Measurements from ENCODE around the gene ITM2C.
A peak's percentile ranks its signal among the peaks of the same experiment; 100 is the strongest.

The ITM2C gene

DNA sequence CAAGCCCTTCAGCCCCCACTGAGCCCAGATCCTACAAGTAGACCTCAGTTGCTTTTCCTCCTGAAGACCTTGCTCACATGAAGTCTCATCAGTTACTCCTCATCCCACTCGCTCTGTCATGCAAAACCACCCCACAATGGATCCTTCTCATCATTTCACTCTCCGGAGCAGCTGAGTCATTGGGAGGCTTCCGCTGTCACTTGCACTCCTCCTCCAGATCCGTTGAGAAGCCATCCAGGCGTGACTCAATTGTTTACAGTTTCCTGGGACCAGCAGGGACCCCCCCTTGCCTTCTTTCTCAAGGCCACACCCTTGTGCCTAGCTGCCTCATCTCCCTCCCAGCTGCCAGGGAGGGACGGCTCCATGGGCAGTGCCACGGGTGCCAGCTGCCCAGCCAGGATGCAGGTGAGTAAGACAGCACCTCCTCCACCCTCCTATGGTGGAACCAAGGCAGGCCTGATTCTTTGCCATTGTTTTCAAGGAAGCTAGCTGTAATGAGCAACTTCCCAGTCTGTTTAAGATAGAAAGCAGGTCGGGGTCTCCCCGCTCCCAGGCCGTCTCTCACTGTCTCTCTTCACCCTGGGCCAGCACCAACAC is 44.0 kb downstream of the ITM2C start:
- DNase-seq, result peak; percentile 79

DNA sequence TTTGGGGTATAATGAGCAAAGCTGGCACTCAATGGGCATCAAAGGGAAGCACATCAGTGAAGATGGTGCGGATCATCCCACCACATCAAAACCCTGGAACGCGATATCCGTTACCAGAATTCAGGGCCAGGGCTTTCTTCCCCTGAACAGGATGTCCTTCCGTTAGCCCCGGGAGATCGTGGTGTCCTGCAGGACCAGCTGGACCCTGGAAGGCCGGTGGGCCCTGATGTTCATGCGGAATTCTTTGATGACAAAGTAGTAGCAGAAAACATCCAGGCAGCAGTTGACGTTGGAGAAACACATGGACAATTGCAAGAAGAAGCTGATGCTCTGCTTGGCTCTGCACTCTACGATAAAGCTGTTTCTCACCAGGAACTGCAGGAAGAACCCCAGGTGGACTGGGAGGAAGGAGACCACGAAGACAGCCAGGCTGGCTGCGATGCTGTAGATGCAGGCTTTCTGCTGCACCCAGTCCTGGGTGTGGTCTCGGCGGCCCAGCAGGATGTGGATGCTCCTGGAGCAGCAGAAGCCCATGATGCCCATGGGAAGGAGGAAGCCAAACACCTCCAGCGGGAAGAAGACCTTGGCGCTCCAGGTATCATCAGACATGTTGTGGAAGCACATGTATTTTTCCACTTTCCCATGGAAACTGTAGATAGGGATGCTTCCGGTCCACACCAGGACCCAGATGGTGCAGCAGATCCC is 45.3 kb downstream of the ITM2C start:
- peak; percentile 13 for DNase-seq

DNA sequence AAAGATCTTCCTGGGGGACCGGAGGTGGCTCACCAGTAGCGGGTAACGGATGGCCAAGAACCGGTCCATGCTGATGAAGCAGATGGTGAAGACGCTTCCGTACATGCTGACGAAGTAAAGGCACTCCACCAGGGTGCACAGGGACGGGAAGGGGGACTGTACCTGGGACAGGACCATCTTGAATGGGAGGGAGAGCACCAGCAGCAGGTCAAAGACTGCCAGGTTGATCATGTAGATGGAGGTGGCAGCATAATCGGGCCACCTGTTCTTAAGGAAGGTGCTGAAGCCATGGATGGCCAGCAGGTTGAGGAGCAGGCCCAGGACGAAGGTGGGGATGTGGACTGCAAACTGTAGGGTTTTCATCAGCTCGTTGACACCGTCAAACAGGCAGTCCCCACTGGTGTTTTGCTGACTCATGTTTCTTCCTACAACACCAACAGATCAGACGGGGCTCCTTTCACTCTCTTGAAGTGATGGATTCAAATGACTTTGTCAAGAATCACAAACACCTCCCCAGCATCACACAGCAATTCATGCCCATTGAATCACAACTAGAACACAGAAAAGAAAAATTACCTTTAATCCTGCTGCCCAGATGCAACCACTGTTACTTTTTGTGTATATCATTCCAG is 45.9 kb downstream of the ITM2C start:
- DNase-seq, result peak; percentile 17 to 19

DNA sequence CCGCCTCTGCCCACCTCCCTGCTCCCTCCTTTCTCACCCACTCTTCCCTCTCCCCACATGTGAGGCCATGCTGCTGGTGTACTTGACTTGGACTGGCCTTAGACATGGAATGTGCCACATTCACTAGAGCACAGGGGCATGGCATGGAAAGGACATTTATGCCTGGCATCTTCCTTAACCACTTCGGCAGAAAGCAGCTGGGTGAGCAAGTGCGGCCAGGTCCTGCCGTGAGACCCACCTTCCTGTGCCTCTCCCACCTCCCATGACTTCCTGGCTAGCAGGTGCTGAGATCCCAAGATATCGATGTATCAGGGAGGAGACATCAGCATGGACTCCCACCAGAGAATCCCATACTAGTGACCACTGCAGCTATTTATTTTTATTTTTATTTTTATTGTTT is 47.3 kb downstream of the ITM2C start:
- peak; percentile 10 to 11 for DNase-seq

DNA sequence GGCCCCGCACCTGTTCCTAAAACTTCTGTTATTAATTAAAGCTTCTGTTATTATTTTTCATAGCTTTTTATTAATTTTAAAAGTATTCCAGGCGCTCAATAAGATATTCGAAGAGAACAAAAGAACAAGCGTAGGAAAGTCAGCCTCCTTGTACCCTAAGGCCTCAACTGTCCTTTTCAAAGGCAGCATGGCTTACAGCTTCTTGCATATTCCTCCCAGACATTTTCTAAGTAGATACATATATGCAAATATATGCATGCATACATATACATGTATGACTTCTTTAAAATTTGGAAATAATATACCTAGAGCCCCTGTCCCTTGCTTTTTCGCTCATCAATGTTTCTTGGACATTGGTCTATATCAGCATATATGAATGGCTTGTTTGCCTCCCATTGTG is 48.0 kb downstream of the ITM2C start:
- no peak for DNase-seq

DNA sequence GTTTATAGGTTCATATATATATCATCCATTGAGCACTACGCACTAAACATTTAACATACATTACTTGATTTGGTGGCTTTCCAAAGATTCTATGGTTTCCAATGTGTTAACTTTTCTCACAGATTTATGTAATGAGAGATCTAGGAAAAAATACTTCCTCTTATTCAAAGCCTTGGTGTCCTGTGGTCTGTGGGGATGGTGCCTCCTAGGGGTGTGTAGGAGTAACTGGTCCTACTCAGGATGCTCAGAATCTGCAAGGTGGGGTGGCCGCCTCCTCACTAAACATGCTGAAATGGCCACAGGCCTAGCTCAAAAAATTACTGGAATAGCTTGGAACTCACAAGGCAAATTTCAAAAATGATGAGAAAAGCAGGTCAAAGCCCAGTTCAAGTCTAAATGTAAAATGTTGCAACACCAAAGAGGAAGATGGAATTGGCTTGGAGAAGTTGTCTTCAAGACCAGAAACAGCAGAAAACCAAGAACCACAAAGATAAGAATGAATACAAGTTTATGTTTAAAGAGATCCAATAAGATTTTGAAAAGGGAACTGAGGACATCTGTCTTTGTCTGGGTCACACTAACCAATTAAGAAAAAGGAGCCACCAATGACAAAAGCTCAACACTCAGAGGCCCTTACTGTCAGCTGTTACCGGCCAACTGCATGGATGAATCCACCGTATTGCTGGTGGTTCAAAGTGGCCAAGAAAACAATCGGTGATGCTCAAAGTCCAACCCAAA is 48.8 kb downstream of the ITM2C start:
- peak; percentile 17 to 18 for DNase-seq

DNA sequence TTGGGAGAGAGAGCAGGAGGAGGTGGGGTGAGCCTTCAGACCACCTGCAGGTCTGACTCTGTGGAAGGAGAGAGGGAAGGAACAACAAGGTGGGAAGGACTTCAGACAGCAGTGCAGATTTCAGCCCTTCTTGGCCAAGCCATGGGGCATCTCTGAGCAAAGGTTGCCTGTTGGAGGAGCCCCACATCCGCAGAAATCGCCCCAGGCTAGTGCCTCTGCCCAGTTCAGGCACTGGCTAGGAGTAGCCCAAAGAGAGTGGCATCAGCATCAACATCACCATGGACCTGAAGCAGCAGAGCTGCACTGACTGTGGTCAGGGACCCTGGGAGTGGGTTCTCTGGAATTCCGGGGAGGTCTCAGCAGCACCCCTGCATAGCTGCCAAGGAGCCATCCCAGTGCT is 50.1 kb downstream of the ITM2C start:
- DNase-seq, result peak in 1 of 2 experiments; percentile 15

DNA sequence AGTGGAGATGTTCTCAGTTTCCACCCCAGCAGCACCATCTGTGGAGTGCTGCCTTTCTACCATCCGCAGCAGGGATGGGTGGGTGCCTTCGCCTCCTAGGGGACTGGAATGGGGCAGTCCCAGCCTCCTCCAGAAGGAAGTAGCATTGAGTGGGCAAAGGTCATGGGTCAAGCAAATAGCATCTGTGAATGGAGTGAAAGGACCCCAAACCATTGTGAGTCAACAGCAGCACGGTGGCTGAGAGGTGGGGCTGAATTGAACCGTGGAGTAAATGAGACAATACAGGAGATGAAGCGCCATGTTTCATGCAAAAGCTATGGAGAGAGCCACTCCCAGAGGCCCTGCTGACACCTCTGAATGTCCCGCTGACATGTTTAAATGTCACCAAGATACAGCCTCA is 50.6 kb downstream of the ITM2C start:
- DNase-seq, result peak; percentile 16 to 19

DNA sequence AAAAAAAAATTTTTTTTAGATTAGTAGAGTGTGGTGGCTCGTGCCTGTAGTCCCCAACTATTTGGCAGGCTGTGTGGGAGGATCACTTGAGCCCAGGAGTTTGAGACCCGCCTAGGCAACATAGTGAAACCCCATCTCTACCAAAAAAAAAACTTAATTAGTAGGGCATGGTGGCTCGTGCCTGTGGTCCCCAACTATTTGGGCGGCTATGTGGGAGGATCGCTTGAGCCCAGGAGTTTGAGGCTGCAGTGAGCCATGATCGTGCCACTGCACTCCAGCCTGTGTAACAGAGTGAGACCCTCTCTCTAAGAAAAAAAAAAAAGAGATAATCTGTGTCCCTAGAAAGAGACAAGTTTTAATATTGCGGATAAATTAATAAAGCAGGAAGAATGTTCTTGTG is 51.5 kb downstream of the ITM2C start:
- DNase-seq, result no peak

DNA sequence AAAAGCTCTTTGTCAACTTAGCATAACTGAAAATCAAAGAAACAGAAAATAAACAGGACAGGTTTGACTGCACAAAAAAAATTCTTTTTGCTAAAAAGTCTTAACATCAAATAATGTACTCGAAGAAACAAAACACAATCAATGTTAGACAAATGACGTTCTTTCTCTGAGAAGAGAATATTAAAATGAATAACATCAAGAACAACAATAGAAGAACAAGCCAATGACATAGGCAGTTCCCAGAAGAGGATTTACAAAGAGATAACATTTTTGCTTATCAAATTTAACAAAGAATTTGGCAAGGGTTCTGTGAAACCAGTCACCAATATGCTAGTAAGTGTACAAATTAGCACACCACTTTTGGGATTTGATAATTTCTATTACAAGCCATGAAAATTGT is 54.5 kb downstream of the ITM2C start:
- DNase-seq, result no peak

DNA sequence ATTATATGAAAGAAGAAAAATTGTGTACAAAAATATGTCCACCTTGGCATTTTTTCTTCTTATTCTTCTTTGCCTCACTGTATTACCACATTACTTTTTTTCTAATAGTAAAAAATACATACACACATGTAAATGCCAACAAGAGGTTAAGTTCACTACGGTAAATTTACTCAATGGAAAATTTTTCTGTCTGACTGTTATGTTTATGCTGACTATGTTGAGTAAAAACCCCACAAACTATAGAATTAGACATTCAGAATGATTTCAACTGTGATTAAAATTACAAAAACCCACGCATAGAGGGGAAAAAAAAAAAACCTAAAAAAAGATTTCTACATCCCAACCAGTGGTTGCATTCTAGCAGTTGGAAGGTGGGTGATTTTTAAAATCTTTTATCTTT is 54.9 kb downstream of the ITM2C start:
- no peak for DNase-seq

DNA sequence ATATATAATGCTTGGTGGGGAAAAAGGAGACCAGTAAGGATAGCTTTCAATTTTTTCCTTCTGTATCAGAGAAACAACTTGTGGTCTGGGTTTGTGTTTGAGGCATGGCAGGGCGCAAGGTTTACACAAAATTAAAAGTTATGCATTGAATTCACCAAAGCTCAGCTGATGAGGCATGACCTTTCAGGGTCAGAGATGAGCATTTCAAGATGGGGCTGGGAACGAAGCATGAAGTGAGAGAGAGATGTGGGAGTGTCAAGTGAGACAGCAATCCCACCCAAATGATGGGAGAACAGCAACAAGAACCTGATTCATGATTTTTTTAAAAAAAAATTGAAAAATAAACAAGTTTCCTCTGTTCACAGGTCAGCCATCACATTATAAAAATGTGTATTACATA is 55.4 kb downstream of the ITM2C start:
- DNase-seq, result peak; percentile 35 to 36

DNA sequence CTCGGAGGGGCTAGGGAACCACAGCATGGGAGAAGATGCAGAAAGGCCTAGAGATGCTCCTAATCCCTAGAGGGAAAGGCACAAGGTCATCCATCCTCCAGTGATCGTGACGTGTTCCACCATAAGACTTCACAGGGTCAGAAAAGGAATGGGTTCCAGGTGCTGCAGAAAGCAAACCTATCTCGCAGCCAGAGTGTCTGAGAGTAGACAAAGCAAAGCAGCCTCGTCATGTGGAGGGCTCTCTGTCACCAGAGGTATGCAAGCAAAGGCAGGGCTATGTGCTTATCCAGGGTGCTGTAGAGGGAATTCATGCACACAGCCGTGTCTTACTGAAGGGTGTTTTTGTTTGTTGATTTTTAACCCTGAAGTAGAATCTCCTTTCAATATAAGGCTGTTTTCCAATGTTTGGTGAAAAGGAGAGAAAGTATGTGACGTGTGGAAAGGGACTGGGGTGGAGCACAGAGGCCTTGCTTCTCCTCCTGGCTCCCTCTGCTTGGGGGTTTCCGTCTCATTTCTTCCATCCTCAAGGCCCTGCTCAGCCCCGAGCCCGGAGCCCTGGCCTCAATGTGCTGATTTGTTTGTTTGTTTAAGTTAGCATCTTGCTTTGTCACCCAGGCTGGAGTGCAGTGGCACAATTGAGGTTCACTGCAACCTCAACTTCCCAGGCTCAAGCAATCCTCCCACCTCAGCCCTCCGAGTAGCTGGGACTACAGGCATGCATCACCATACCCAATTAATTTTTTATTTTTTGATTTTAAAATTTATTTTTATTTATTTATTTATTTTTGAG is 57.3 kb downstream of the ITM2C start:
- peak; percentile 18 to 21 for DNase-seq

DNA sequence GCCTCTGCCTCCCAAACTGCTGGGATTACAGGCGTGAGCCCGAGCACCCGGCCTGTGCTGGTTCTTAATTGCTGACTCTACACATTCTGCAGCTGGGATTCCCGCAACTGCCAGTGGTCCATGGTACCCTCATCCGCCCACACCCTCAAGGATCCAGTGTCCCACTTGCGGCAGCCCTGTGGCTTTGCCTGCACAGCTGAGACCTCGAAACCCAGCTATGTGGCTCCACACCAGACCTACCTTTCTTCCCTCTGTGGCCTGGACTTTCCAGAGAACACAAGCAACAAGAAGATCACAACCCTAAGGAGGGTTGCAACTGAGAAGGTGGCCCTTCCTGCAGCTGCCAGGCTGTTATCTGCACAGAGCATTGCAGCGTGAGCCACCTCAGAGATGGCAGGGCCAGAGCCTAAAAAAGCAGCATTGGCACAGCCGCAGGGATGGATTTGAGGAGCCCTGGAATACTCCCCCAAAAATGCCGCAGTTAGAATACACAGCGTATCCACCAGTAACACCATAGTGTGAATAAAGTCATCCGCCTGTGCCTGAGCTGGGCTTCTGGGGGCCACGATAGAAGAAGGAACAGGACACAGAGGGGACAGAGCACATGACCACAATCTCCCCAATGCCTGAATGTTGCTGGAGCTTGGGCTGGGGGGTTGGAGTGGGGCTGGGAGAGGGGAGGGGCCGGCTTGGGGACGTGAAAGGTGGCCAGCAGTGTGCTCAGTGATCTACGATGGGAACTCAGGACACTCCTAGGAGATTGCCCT is 58.4 kb downstream of the ITM2C start:
- peak; percentile 22 to 28 for DNase-seq

DNA sequence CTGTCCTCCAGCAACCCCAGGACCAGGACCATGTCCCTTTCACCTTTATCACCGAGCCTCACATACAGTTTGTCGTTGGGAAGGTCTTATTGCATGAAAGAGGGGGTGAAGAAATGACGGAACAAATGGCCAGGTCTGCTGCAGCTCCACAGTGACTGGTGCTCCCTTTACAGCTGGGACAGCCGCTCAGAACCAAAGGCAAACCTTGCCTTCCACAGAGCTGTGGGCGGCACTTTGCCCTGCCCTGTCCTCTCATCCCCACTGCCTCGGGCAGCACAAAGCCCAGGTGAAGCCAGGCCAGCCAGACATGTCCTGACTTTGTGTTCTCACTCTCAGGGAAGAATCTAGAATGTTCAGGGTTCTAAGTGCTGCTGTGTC is 59.3 kb downstream of the ITM2C start:
- DNase-seq, result no peak

DNA sequence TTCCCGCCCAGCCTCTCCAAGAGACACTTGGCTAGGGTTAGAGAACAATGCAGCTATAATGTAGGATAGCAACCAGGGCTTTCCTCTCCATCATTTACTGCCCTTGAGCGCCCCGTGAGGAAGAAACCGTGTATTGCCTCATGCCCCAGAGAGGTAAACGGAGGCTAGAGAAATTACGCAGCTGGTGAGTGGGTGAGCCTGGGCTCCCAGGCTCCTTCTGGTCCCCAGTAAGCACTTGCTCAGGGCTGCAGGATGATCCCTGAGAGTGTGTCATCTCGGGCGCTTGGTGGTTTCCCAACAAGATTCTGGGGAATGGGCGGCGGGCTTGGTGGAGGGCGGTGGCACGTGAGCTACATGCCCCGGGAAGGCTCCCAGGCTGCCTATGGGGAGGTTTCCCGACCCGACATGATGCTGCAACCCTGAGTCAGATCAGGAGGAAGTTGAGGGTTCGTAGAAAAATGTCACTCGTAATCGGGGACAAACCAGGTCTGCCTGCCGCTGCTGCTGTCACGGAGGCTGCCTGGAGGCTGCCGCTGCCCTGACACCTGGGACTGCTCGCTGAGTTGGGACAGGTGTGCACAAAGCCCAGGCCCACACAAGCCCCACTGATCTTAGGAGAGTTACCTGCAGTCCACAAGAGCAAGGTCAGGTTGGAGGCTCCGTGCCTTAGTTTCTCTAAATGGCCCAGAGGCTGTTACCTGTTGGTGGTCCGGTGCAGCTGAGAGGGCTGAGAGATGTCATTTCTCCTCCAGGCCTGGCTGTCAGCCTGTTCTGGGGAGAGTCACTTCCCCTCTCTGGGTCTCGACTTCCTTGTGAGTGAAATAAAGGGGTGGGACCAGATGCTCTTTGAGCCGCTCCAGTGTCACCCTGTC is 60.0 kb downstream of the ITM2C start, which contains the start of gene GPR55:
Gene GPR55, minus strand, starts transcription at position 773 of the 872 bp plus-strand sequence. CDS start 14,280 bp downstream, outside the sequence.
- DNase-seq, result peak; percentile 84 to 88

DNA sequence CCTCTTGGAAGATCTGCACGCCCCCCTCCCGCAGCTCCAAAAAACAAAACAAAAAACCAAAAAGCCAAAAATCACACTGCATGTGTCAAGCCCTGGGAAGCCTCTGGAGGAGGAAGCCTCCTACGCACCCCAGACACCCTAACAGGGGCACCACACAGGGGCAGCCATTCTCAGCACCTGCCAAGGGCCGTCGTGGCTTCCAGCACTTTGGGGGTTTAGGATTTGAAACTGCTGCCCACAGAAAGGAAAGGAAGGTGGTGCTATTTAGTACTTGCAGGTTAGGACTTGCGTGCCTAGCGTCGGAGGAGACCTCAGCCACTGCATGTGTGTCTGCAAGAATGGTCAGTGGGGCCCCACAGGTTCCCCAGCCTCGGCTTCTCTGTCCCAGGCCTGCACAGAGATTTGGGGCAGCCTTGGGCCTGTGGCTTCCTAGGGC is 60.7 kb downstream of the ITM2C start:
- DNase-seq, result peak; percentile 62 to 69

DNA sequence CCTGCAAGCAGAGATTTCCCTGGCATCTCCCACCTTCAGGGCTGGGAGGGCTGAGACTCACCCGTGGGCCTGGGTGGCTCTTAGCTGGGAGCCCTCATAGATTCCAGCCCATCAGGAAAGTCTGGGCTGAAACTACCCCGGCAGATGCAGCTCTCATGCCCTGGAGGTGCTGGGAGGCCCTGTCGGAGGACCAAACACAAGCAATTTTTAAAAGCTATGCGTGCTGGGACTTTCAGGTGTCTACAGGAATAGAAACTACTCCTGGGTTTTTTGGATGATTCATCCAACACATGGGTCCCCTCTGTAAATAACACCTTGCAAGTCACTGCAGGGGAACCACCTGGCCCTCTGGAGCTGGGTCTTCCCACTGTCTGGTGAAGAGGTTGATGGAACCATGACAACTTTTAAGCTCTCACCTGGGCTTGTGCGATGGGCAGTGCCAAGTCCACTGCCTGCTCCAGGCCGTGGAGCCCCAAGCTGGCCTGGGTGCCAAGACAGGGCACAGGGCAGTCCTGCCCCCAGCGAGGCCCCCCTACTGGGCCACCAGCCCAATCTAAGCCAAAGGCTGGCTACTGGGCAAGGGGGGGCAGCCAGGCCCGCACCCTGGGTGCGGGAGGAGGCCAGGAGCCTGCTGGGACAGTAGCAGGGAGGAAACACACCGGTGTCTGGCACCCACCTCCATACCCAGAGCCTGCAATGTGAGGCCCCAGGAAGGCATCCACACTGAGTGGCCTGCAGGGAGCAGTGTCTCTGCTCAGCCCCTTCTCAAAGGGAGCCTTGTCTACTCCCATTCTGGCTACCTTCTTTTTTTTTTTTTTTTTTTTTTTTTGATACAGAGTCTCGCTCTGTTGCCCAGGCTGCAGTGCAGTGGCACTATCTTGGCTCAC is 61.4 kb downstream of the ITM2C start:
- peak; percentile 69 to 72 for DNase-seq

DNA sequence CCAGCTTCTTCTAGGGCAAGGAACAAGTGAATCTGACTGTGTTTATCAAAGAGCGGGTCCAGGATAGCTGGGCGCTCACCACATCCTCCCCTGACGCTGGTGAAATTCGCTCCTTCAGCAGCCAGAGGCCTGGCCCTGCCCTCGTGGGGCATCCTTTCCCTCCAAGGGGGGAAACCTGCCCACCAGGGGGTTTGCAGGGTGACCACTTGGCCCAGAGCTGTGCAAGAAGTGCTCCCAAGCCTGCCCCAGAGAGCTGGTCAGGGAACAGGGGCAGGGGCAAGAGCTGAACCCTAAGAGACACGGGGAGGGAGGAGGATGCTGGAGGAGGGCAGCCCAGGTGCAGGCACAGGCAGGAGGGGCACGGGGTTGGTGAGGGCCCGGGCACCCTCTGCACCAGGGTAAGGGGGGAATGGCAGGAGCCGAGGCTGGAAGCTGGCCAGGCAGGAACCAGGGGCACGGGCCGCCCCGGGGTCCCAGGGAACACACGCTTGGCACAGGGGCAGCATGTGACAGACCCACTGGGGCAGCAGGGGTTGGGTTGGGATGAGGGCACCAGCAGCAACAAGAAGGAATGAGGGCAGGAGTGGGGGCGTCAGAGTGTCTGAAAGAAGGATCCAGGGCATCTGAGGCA is 63.1 kb downstream of the ITM2C start:
- peak in 1 of 2 experiments; percentile 36 for DNase-seq

Data from activated T-cell treated with anti-CD3 and anti-CD28 coated beads, Interleukin-2, amount 50 U/mL, for 48 hours (primary cell).